Measurements from ENCODE around the gene PTPRN2.

DNA sequence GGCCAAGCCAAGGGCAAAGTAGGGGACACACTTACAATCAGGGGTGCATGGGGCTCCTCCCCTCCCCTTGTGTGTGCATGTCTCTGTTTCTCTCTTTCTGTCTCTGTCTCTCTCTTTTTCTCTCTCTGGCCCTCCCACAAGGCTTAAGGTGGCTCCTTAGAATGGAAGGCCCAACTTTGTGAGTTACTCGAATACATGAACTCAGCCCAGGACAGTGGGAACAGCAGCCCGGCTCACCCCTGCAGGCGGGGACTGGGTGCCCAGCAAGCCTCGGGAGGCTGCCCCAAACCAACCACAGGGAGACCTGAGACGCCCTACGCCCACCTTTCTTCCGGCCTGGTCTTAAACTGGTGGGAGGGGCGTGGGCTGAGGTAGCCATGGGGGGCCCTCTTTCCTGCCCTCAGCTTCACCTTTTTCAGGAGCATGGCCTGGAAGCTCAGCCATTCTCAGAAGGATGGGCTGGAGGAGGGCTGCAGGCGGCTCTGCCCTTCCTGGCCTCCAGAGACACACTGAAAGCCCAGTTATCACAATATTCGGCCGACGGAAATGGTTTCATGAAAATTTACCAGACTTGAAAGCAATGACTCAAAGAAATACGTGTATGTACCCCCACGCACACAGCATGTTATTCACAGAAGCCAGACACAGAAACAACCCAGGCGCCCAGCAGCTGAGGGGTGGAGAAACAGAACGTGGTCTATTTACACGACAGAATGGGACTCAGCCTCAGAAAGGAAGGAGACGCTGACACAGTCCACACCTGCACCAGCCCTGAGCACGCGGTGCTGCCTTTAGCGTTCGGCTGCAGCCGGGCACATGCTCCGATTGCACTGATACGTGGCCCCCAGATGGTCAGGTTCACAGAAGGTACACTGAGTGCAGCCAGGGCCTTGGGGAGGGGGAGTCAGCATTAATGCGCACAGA is 229.5 kb downstream of the PTPRN2 start:
- TF ChIP-seq, protein P1, sequence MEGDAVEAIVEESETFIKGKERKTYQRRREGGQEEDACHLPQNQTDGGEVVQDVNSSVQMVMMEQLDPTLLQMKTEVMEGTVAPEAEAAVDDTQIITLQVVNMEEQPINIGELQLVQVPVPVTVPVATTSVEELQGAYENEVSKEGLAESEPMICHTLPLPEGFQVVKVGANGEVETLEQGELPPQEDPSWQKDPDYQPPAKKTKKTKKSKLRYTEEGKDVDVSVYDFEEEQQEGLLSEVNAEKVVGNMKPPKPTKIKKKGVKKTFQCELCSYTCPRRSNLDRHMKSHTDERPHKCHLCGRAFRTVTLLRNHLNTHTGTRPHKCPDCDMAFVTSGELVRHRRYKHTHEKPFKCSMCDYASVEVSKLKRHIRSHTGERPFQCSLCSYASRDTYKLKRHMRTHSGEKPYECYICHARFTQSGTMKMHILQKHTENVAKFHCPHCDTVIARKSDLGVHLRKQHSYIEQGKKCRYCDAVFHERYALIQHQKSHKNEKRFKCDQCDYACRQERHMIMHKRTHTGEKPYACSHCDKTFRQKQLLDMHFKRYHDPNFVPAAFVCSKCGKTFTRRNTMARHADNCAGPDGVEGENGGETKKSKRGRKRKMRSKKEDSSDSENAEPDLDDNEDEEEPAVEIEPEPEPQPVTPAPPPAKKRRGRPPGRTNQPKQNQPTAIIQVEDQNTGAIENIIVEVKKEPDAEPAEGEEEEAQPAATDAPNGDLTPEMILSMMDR (conservative IDR thresholded peaks at IDR 0.05 in 1 of 2, IDR thresholded peaks at IDR 0.05 in 1 of 2; ENCODE audit: low read depth in 1 of 2, low read length in 2 of 2) = no peak
- no peak for TF ChIP-seq EZH2 (IDR thresholded peaks at IDR 0.05; ENCODE audit: low read length, missing control alignments)

Data from fibroblast of lung (primary cell).